ENCODE measurements around the gene UVSSA.
A peak's percentile ranks its signal among the peaks of the same experiment; 100 is the strongest.
"Not testable (repeated sequence)": the region's sequence is repeated elsewhere in the genome, so short reads cannot be mapped to it uniquely, and the experiment has no call there.

The UVSSA gene

DNA sequence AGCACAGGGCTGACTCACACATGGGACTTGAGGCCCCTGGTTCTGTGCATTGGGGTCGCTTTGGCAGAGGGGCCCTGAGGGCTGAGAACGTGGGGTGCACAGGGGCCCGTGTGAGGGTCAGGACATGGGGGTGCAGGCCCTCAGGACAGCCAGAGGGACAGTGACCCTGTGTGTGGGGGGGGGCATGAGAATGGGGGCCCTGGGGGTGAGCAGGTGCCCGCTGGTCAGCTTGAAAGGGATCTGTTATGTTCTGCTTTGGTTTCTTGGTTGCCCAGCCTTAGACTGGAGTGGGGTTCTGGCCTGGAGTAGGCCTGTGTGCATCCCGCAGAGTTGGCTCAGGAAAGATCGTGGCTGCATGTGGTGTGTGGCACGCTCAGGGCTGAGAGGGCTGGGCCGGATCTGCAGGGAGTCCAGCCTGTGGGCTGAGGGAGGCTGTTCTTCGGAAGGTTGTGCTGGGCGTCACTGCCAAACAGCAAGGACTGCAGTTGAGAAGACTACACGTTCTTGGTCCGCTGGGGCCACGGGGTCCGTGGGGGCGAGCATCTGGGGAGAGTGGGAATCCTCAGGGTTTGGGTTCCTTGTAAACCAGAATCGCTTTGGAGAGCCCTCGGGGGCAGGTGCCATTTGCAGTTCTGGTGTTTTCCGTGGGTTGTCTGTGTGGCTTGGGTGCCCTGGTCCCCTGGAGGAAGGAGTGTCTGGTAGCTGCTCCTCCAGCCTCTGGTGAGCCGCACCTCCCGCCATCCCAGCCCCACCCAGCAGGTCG is 15.2 kb upstream of the UVSSA start:
- no peak for DNase-seq (ENCODE audit: low spot score)

DNA sequence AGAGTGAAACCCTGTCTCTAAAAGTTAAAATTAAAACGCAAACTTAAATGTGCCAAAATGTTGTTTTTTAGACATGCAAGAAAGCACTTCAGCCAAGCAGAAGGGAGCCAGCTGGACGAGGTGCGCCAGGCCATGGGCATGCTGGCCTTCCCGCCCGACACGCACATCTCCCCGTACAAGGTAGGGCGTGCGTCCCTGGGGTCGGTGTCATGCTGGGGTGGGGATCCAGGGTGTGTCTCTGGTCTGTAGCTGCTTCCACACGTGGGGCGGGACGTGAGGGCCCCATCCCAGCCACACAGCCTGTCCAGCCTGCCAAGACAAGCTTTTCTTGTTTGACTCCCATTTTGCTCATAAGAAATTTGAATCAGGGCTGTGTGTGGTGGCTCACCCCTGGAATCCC is 14.3 kb upstream of the UVSSA start:
- no peak for DNase-seq (ENCODE audit: low spot score)

GRCh38 chr4:1333256-1333655 is 13.8 kb upstream of the UVSSA start:
- no peak for DNase-seq (ENCODE audit: low spot score)

GRCh38 chr4:1333851-1334578 is 13.0 kb upstream of the UVSSA start:
- DNase-seq (ENCODE audit: low spot score): not testable (repeated sequence)

DNA sequence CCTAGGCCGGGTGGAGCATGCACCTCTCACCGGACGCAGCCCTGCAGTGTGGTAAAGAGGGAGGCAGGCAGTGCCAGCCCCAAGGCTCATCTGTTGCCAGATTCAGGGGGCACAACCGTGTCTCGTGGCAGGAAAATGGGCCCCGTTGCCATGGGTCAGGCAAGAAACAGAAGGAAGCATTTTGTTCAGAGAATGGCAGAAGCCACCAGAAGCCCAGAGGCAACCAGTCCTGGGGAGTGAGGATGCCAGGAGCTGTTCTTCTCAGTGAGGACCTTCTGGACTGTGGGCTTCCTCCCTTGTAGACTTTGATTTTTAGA is 12.5 kb upstream of the UVSSA start:
- no peak for DNase-seq (ENCODE audit: low spot score)

DNA sequence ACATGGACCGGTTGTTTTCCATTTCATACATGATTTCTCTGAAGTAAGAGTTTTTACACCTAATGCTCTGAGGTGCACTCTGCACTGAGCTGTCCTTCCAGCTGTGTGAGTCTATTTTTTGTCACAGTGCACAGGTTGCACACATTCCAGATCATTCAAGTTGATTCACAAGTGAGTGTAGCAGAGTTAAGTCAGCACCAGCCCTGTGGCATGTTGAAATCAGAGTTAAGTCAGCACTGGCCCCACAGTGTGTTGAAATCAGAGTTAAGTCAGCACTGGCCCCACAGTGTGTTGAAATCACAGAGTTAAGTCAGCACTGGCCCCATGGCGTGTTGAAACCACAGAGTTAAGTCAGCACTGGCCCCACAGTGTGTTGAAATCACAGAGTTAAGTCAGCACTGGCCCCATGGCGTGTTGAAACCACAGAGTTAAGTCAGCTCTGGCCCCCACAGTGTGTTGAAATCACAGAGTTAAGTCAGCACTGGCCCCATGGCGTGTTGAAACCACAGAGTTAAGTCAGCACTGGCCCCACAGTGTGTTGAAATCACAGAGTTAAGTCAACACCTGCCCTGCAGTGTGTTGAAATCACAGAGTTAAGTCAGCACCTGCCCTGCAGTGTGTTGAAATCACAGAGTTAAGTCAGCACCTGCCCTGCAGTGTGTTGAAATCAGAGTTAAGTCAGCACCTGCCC is 11.7 kb upstream of the UVSSA start:
- not testable (repeated sequence) for DNase-seq (ENCODE audit: low spot score)

GRCh38 chr4:1336088-1336491 is 10.9 kb upstream of the UVSSA start:
- peak; percentile 14 for DNase-seq (ENCODE audit: low spot score)

- no peak for DNase-seq (ENCODE audit: low spot score)
These were observed 9.6 kb upstream of the UVSSA start for GRCh38 chr4:1337376-1337831.

GRCh38 chr4:1337951-1338751 is 8.9 kb upstream of the UVSSA start:
- DNase-seq (ENCODE audit: low spot score): no peak

DNA sequence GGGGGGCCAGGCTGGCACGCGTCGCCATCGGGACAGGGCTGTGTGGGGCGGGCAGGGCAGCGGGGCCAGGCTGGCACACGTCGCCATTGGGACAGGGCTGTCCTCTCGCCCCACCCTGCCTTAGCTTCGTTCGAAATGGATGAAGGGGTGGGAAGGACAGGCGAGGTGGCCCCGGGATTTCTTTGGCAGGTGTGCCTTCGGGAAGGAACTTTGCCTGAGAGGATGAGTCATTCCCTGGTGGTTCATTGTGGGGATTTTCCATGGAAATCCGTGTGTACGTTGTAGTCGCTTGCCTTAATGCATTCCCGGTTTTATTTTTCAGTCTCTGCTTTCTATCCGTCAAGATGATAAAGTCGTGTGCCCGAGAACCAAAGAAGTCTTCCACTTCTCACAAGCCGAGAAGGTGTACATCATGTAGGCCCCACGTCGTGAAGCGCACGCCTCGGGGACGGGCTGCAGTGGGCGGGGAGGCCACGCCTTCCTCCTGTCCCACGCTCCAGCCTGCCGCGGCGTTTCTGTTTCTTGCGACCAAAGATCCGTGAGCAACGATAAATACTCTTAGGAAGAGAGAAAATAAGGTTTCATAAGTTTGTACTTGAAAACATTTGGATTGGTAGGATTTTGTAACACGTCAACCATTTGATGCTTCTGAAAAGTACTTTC is 8.1 kb upstream of the UVSSA start:
- DNase-seq (ENCODE audit: low spot score): no peak

DNA sequence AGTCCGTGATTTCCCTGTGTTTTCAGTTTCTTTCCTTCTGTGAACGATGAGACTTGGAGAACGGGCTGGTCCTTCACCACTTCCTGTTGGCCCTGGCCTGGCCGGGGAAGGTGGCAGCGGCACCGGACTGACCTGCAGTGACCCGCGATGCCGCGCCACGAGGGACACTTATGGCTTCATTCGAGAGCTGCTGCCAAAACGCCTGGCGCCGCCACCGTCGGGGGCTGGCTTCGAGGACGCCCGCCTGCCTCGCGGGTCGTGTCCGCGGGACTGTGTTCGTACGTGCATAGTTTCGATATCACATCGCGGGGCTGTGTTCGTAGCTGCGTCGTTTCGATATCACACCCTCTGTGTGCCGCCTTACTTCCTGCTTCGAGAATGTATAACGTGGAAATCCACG is 7.5 kb upstream of the UVSSA start:
- DNase-seq (ENCODE audit: low spot score): no peak

- DNase-seq (ENCODE audit: low spot score): no peak
These were observed 6.7 kb upstream of the UVSSA start for GRCh38 chr4:1340181-1340747.

DNA sequence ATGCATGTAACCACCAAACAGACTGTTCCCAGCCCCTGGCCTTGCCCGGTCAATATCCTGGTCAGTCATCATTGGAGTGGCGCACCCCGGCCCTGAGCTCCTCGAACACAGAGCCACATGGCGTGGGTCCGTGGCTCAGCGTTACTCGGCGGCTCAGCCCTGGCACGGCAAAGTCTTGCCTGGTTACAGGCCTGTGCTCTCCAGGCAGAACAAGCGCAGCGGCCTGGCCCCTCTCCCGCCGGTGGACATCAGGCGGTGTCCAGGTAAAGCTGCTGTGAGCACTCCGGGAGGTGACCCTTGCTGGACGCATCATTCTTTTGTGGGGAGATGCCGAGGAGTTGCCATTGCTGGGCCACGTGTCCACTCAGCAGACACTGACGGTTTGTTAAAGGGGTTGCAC is 6.1 kb upstream of the UVSSA start:
- DNase-seq (ENCODE audit: low spot score): no peak

DNA sequence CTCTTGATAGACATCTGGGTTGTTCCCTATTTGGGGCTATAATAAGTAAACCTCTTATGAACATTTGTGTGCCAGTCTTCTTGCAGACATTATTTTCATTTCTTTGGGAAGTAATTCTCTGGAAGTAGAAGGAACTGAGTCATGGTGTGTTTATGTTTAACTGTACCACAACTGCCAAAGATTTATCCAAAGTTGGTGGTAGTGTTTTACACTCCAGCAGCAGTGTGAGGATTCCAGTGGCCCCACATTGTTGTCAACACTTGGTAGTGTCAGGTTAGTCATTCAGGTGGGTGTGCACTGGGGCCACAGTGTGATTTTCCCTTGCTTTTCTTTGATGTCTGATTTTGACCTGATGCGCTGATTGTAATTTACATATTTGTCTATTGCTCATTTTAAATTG is 5.0 kb upstream of the UVSSA start:
- DNase-seq (ENCODE audit: low spot score): no peak

DNA sequence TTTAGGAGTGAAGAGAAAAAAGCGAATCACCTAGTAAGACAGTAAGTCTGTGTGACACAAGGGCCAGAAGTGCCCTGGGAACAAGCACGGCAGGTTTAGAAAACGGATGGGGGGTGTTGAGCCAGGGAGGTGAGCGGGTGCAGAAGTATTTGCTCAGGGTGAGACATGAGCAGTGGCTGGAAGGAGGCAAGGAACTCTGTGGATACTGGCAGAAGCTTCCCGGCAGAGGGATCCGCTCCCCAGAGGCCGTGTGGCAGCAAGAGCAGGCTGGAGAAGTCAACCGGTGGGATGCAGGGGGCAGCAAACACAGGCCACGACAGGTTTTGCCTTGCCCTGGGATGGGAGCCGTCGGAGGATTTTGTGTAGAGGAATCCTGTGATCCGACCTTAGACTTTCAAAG is 2.3 kb upstream of the UVSSA start:
- DNase-seq (ENCODE audit: low spot score): no peak

GRCh38 chr4:1345903-1346780 is 866 bp upstream of the UVSSA start:
- peak; percentile 10 for DNase-seq (ENCODE audit: low spot score)

GRCh38 chr4:1347410-1347864 is 429 bp downstream of the UVSSA start:
- no peak for DNase-seq (ENCODE audit: low spot score)

- peak; percentile 22 for DNase-seq (ENCODE audit: low spot score)
These were observed 1.1 kb downstream of the UVSSA start for GRCh38 chr4:1348014-1348513.

- DNase-seq (ENCODE audit: low spot score): no peak
These were observed 1.7 kb downstream of the UVSSA start for GRCh38 chr4:1348746-1349145.

Measured in hematopoietic multipotent progenitor cell treated with erythropoietin and hydrocortisone succinate and interleukin-3 and kit ligand, for 17 days (in vitro differentiated cells).